GM18868 (cell line): Measurements from ENCODE around the gene TULP3.

Experiments
- ATAC-seq: cut with Tn5 transposase; IDR thresholded peaks from one replicate; pipeline ENCODE4 v1.9.1; 2021; ENCODE audit warnings: mild to moderate bottlenecking, moderate library complexity; ENCODE audit not compliant: unreplicated experiment

Gene TULP3

DNA sequence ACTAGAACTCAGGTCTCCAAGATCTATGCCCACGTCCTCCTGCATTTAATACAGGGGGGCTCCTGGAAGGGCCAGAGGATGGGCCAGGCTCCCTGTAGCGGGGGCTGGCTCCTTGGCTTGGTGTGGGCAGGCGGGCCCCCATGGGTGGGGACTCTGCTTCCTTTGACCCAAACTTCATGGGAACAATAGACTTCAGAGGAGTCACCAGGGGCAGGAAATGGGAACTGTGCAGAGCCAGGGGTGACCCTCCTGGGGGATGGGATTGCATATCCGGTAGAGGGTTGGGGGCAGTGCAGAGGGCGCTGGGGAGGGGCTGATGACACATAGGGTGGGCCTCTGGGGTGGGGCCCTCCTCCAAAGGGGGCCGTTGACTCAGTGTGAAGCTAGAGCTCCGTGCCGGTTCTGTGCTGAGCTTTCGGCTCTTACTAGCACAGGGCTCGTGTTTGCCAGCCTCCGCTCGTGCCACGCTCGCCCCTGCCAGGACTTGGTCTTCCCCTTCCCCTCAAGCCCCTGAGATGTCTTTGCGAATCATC lies 73.1 kb downstream of the TULP3 start:
- ATAC-seq = no peak

DNA sequence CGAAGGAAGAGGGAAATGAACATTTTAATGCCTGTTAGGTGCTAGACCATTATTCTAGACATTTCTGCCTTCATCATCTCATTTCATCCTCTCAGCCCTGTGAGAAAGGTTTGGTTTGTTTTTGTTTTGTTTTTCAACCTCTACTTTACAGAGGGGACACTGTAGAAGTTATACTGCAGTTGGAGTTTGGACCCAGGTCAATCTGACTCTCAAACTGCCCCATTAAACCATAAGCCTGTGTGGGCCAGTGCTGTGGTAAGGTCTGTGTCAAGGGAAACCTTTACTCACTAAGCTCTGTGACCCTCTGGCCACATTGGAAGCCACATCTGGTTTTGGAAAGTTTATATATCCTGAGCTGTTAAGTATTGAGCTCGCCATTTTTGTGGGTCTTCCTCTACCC lies 77.0 kb downstream of the TULP3 start:
- no peak for ATAC-seq

GRCh38 chr12:2970744-2971143 lies 80.1 kb downstream of the TULP3 start:
- no peak for ATAC-seq

- ATAC-seq = no peak
Observed at GRCh38 chr12:2973566-2973965, 82.9 kb downstream of the TULP3 start.

GRCh38 chr12:2974560-2974971 lies 83.9 kb downstream of the TULP3 start:
- no peak for ATAC-seq

GRCh38 chr12:2976581-2976996 lies 85.9 kb downstream of the TULP3 start:
- no peak for ATAC-seq

DNA sequence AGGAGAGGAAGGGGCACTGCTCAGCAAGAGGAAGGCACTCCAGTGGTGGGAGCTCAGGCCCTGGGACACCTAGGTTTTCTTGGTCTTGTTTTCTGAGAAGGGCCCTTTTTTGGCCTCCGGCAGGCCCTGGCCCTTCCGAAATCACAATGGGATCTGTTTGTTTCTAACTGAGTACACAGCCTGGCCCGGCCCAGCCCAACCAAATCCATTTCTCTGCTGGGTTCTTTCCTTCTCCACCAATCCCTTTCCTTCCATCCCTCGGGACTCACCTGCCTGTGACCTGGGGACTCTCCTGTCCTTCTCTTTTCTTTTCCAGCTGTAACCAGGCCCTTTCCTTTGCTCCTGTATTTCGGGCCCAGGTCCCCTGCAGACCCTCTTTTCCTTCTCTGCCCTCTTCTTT lies 87.1 kb downstream of the TULP3 start:
- no peak for ATAC-seq

DNA sequence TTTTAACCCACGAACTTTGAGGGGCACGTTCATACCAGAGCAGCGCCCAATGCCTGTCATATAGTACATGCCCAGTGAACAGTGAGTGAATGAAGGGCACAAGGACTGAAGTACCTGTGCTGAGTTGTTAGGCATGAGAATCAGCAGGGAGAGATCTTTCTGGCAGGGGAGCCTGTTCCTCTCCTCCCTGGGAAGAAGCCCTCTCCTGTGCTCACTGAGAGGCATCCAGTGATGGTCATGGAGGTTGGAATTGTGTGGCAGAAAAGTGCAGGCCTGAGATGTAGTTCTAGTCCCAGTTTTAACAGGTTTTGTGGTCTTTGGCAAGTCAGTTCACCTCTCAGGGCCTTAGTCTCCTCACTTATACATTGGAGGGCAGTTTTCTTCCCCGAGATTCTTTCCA lies 89.1 kb downstream of the TULP3 start:
- ATAC-seq = no peak

GRCh38 chr12:2980630-2981029 lies 89.9 kb downstream of the TULP3 start:
- no peak for ATAC-seq

DNA sequence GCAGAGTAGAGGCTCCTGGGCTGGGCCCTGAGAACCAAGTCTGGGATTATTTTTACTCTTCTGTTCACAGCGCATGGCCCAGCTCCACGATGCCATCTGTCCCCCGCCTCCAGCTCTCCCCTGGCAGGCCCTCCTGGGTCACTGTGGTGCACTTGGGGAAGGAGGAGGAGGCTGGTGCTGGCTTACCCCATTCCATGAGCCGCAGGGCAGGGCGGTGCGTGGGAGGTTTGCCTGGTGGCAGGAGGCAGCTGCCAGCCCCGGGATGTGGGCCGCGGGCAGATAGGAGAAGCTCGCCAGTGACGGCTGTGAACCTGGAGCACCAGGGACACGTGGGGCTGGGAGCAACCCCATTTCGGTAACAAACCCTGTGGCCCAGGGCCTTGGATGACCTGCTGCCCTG lies 91.7 kb downstream of the TULP3 start:
- ATAC-seq = no peak

DNA sequence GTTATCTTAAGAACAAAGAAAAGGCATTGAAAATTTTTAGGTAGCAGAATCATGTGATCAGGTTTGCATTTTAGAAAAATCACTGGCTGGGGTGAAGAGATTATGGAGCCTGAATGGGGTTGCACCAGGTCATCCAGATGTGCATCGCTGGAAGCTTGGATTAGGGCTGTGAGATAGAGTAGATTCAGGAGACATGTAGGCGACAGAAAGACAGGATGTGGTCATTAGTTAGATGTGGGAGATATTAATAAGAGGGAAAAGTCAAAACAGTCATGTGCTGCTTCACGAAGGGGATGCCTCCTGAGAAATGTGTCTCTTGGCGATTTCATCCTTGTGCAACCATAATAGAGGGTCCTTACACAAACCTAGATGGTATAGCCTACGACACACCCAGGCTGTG lies 93.6 kb downstream of the TULP3 start:
- ATAC-seq = no peak

DNA sequence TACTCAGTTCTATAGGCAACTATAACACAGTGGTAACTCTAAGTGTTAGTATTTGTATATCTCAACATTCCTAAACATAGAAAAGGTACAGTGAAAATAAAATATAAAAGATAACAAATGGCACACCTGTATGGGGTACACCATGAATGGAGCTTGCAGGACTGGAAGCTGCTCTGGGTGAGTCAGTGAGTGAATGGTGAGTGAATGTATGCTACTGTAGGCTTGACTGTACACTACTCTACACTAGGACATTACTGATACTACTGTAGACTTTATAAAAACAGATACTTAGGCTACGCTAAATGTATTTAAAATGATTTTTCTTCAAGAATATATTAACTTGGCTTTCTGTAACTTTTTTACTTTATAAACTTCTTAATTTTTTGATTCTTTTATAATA lies 94.0 kb downstream of the TULP3 start:
- no peak for ATAC-seq

- no peak for ATAC-seq
Observed at GRCh38 chr12:2986876-2987275, 96.2 kb downstream of the TULP3 start.

DNA sequence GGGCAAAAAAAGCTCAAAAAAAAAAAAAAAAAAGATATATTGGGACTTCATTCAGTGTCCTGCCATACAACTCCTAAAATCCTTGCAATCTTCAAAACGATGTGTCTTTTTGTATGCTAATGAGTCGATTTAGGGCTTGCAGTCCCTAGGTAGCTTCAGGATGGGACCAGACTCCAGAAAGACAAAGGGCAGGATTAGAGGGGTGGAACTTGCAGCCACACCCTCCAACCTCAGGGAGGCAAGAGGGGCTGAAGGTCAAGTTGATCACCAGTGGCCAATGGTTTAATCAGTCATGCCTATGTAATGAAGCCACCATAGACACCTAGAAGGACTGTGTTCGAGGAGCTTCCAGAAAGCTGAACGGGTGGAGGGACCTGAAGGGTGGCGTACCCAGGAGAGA lies 97.8 kb downstream of the TULP3 start:
- no peak for ATAC-seq
